T-helper 1 cell treated with Interleukin-12 subunit alpha and Interleukin-12 subunit beta and Interleukin-4 antibody, amounts not matched to agents 30 μg/mL and 1 μg/mL, for 36 hours (primary cell): ENCODE results near the gene LIN28B.
A peak's percentile ranks its signal among the peaks of the same experiment; 100 is the strongest.

ENCODE experiments used
- H3K27ac Mint-ChIP-seq: one replicate; pipeline ENCODE4 v1.8.0; 2021; ENCODE audit warnings: mild to moderate bottlenecking, mixed read lengths
- H3K27me3 Mint-ChIP-seq: one replicate; pipeline ENCODE4 v1.8.0; 2021; ENCODE audit warnings: low read depth, mixed read lengths
- H3K36me3 Mint-ChIP-seq: one replicate; pipeline ENCODE4 v1.8.0; 2021; ENCODE audit warnings: low read depth, mixed read lengths
- H3K4me1 Mint-ChIP-seq: one replicate; pipeline ENCODE4 v1.8.0; 2021; ENCODE audit warnings: low read depth, mixed read lengths
- H3K4me3 Mint-ChIP-seq: one replicate; pipeline ENCODE4 v1.8.0; 2021; ENCODE audit warnings: mild to moderate bottlenecking, moderate library complexity, mixed read lengths
- H3K9me3 Mint-ChIP-seq: one replicate; pipeline ENCODE4 v1.8.0; 2021; ENCODE audit warnings: mixed read lengths

The LIN28B gene

DNA sequence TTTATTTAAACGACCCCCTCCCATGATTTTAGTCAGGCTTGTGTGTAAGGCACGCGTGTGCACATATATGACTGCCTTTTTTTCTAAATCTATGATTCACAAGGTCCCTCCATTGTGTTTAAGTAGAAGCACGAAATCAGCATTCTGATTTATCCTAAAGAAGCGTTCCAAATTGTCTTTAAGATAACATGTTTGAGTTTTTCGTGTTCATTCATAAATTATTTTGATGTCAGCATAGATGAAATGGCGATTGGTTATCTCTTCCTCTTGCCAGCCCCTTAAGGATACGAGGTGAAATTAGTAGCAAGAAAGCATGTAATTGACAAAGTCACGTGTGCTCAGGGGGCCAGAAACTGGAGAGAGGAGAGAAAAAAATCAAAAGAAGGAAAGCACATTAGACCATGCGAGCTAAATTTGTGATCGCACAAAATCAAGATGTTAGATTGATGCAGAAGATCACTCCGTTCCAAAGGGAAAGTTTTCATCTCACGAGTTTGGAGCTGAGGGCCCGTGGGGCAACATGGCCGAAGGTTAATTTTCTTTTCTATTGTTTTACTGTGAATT, at the start of gene LIN28B:
Gene LIN28B (plus strand): TSS at position 377 of the 564 bp plus-strand sequence. CDS start 144 bp downstream, at position 521.
- H3K4me1 Mint-ChIP-seq = peaks cover 16% of the 10 kb centered on the region

DNA sequence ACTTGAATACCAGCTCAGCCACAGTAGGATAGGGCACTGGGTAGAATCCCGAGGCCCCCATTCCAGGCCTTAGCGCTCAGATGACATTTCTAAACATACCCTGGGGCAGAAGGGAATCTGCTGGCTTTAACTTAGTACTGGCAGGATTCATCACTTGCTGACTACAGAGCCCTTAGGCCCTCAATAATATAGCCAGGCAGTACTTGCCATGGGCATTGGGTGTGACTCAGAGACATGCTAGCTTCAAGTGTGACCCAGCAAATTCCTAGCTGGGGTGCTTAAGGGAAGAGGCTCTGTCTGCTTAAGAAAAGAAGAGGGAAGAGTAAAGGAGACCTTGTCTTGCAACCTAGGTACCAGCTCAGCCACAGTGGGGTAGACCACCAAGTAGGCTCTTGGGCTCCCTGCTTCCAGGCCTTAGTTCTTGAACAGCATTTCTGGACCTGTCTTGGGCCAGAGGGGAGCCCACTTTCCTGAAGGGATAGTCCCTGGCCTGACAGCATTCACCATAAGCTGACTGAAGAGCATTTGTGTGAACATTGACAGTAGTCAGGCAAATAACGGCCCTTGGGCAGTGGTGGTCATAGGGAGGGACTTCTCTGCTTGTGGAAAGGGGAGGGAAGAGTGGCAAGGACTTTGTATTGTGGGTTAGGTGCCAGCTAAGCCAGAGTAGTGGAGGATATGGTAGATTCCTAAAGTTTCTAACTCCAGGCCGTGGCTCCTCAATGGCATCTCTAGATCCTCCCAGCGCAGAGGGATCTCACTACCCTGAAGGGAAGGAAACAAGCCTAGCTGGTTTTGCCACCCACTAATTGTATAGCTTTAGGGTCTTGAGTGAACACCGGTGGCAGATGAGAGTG, 48.6 kb upstream of the LIN28B start:
- Mint-ChIP-seq H3K4me3 (no peak overlapping the region), H3K9me3 (no peaks in the 10 kb centered on the region), H3K27me3 (peaks cover 14% of the 10 kb centered on the region), H3K36me3 (no peaks in the 10 kb centered on the region), H3K27ac (no peak overlapping the region), H3K4me1 (no peaks in the 10 kb centered on the region)

More for the DNA sequence above, at the start of gene LIN28B:
- Mint-ChIP-seq H3K36me3 (peaks cover 3% of the 10 kb centered on the region), H3K27ac (peak within 1 kb of the TSS; percentile 21), H3K27me3 (peaks cover 80% of the 10 kb centered on the region), H3K4me3 (peak within 1 kb of the TSS; percentile 42), H3K9me3 (no peaks in the 10 kb centered on the region)

DNA sequence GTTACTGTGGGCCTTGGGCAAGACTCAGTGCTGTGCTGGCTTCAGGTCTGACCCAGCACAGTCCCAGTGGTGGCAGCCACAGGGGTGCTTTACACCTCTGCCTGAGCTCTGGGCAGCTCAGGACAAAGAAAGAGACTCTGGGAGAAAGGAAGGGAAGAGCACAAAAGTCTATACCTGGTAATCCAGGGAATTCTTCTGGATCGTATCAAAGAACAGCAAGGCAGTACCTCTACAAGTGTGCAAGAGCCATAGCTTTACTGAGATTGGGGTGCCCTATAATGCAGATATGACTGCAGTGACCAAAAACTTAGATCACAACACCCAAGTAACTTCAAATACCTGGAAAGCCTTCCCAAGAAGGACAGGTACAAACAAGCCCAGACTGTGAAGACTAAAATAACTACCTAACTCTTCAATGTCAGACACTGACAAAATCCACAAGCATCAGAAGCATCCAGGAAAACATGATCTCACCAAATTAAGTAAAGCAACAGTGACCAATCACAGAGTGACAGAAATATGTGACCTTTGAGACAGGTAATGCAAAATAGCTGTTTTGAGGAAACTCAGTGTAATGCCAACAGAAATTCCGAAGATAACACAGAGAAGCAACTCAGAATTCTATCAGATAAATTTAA, 47.9 kb upstream of the LIN28B start:
- H3K4me3 Mint-ChIP-seq = no peak overlapping the region
- H3K36me3 Mint-ChIP-seq = no peaks in the 10 kb centered on the region
- no peak overlapping the region for H3K27ac Mint-ChIP-seq
- H3K27me3 Mint-ChIP-seq = peaks cover 20% of the 10 kb centered on the region
- no peaks in the 10 kb centered on the region for H3K4me1 Mint-ChIP-seq
- no peaks in the 10 kb centered on the region for H3K9me3 Mint-ChIP-seq

DNA sequence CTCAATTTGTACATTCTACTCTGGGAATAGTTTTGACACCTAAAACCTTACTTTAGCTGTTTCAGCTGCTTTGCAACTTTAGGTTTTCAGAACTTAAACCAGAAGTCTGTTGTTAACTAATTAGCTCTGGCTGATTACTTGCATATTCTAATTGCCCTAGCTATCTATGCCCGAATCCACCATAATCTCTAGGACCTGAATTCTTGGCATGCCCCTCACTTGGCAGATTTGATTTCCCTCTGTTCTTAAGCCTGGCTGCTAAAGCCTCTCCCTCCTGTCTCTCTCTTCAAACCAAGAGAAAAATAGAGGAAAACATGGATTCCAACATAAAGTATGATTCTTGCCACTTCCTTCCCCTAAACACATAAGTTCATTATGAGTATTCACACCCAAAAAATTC, 35.0 kb upstream of the LIN28B start:
- no peaks in the 10 kb centered on the region for H3K36me3 Mint-ChIP-seq
- H3K9me3 Mint-ChIP-seq = no peaks in the 10 kb centered on the region
- H3K27me3 Mint-ChIP-seq = peaks cover 10% of the 10 kb centered on the region
- no peak overlapping the region for H3K4me3 Mint-ChIP-seq
- no peak overlapping the region for H3K27ac Mint-ChIP-seq
- no peaks in the 10 kb centered on the region for H3K4me1 Mint-ChIP-seq

GRCh38 chr6:104928141-104928540, 28.8 kb upstream of the LIN28B start:
- H3K4me3 Mint-ChIP-seq = no peak overlapping the region
- no peaks in the 10 kb centered on the region for H3K9me3 Mint-ChIP-seq
- no peaks in the 10 kb centered on the region for H3K36me3 Mint-ChIP-seq
- H3K4me1 Mint-ChIP-seq = no peaks in the 10 kb centered on the region
- no peak overlapping the region for H3K27ac Mint-ChIP-seq
- H3K27me3 Mint-ChIP-seq = peaks cover 11% of the 10 kb centered on the region

- peaks cover 11% of the 10 kb centered on the region for H3K27me3 Mint-ChIP-seq
- H3K9me3 Mint-ChIP-seq = no peaks in the 10 kb centered on the region
- H3K4me3 Mint-ChIP-seq = no peak overlapping the region
- H3K36me3 Mint-ChIP-seq = no peaks in the 10 kb centered on the region
- H3K4me1 Mint-ChIP-seq = no peaks in the 10 kb centered on the region
- no peak overlapping the region for H3K27ac Mint-ChIP-seq
These were observed 27.6 kb upstream of the LIN28B start for GRCh38 chr6:104929353-104929752.

GRCh38 chr6:104930939-104931338, 26.0 kb upstream of the LIN28B start:
- no peak overlapping the region for H3K27ac Mint-ChIP-seq
- no peaks in the 10 kb centered on the region for H3K36me3 Mint-ChIP-seq
- H3K9me3 Mint-ChIP-seq = no peaks in the 10 kb centered on the region
- H3K27me3 Mint-ChIP-seq = peaks cover 13% of the 10 kb centered on the region
- H3K4me1 Mint-ChIP-seq = no peaks in the 10 kb centered on the region
- no peak overlapping the region for H3K4me3 Mint-ChIP-seq

DNA sequence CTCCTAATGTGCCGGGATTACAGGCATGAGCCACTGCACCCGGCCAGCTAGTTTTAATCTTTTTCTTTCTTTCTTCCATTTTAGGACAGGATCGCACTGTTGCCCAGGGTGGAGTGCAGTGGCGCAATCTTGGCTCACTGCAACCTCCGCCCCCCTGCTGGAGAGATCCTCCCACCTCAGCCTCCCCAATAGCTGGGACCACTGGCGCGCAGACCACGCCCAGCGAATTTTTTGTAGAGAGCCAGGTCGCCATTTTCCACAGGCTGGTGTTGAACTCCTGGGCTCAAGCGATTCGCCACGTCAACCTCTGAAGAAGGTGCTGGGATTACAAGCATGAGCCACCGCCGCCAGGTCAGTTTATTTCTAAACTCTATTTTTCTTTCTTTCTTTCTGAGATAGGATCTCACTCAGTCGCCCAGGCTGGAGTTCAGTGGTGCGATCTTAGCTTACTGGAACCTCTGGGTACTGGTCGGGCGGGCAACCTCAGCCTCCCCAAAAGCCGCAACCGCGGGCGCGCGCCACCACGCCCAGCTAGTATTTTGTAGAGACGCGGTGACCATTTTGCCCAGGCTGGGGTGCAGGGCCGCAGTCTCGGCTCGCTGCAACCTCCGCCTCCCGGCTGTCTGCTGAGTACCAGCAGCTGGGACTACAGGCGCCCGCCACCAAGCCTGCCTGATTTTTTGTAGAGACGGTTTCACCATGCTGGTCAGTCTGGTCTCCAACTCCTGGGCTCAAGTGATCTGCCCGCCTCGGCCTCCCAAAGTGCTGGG, 20.0 kb upstream of the LIN28B start:
- H3K27ac Mint-ChIP-seq = no peak overlapping the region
- peaks cover 32% of the 10 kb centered on the region for H3K27me3 Mint-ChIP-seq
- H3K9me3 Mint-ChIP-seq = no peaks in the 10 kb centered on the region
- no peaks in the 10 kb centered on the region for H3K36me3 Mint-ChIP-seq
- peaks cover 5% of the 10 kb centered on the region for H3K4me1 Mint-ChIP-seq
- H3K4me3 Mint-ChIP-seq = no peak overlapping the region

GRCh38 chr6:104940238-104940892, 16.5 kb upstream of the LIN28B start:
- no peak overlapping the region for H3K27ac Mint-ChIP-seq
- H3K9me3 Mint-ChIP-seq = no peaks in the 10 kb centered on the region
- H3K36me3 Mint-ChIP-seq = no peaks in the 10 kb centered on the region
- peaks cover 5% of the 10 kb centered on the region for H3K4me1 Mint-ChIP-seq
- peak overlapping the region; percentile 10 for H3K4me3 Mint-ChIP-seq
- peaks cover 46% of the 10 kb centered on the region for H3K27me3 Mint-ChIP-seq

DNA sequence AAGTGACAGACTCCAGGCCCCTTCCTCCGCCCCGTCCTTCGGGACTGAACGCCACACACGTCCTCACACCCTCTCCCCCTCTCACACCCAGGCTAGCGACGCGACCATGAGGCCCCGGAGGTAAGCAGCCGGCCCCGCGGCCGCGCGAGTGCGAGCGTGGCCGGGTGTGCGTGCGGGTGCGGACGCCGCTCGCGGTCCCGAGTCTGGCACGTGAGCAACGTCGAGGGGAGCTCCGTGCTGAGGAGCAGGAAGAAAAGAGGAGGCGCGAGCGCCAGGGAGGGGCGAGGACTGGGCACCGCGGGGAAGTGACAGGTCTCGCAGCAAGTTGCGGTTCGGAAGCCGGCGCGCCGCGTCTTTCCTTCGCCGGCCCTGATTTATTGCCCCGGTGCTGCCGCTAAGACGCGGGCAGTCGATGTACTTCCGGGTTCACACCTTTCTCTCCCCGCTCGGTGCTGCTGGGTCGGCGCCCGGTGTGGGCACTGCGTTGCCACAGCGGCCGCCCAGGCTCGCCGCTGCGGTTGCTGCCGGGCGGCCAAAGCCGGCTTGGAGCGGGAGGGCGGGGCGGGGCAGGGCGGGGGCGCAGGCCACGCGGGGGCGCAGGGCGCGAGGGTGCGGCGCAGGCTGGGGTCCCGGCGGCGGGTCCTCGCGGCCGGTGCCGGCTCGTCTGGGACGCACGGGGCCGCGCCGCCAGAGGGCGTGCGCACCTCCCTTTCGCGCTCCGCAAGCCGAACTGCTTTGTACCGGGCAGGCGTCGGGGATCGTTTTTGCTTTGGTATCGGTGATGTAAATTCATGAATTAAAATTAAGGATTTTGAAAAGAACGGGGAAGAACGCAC, 15.8 kb upstream of the LIN28B start:
- Mint-ChIP-seq H3K27me3 (peaks cover 45% of the 10 kb centered on the region), H3K9me3 (no peaks in the 10 kb centered on the region), H3K4me3 (peak overlapping the region; percentile 66), H3K27ac (no peak overlapping the region), H3K4me1 (peaks cover 5% of the 10 kb centered on the region), H3K36me3 (no peaks in the 10 kb centered on the region)

- no peak overlapping the region for H3K27ac Mint-ChIP-seq
These were observed 15.2 kb upstream of the LIN28B start for GRCh38 chr6:104941729-104942091.

DNA sequence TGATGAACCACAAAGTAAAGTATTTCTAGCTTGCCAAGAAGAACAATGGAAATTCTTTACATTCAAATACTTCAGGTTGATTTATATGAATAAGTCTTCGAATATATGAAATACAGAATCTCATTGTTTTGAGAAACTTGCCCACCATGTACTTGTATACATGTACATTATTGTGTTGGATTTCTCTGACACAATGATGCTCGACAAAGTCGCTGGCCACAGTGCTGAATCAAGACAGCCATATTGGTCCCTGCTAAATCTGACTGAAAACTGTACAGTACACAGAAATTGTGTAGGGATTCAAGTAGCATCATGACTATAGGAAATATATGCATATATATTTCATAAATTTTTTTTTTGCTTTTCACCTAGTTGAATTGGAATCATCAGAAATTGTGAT, 13.1 kb upstream of the LIN28B start:
- Mint-ChIP-seq H3K4me3 (no peak overlapping the region), H3K27me3 (peaks cover 38% of the 10 kb centered on the region), H3K27ac (no peak overlapping the region), H3K4me1 (peaks cover 5% of the 10 kb centered on the region), H3K36me3 (no peaks in the 10 kb centered on the region), H3K9me3 (no peaks in the 10 kb centered on the region)

More at GRCh38 chr6:104941729-104942091, 15.2 kb upstream of the LIN28B start:
- H3K9me3 Mint-ChIP-seq = no peaks in the 10 kb centered on the region
- H3K27me3 Mint-ChIP-seq = peaks cover 42% of the 10 kb centered on the region
- H3K36me3 Mint-ChIP-seq = no peaks in the 10 kb centered on the region
- peaks cover 5% of the 10 kb centered on the region for H3K4me1 Mint-ChIP-seq
- peak overlapping the region; percentile 66 for H3K4me3 Mint-ChIP-seq

DNA sequence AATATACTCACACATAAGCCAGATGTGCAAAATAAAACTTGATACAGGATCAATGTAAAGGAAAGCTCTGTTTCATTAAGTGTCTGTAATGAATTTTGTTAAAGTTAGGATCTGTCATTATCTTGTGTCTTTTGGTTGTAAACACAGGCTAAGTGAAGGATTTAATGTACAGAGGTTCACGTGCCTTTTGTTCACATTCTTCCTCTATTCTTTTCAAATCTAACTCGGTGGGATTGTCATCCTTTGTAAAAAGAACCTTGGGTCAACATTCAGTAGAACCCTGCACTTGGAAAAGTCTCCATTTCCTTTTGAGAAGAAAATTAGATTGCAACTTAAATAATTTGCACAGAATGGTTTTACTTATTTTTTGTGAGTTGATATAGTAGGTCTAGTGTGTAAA, 7.7 kb upstream of the LIN28B start:
- peaks cover 48% of the 10 kb centered on the region for H3K27me3 Mint-ChIP-seq
- no peak overlapping the region for H3K4me3 Mint-ChIP-seq
- H3K27ac Mint-ChIP-seq = no peak overlapping the region
- no peaks in the 10 kb centered on the region for H3K9me3 Mint-ChIP-seq
- H3K36me3 Mint-ChIP-seq = no peaks in the 10 kb centered on the region
- peaks cover 5% of the 10 kb centered on the region for H3K4me1 Mint-ChIP-seq
